Activated CD8-positive, alpha-beta memory T cell treated with anti-CD3 and anti-CD28 coated beads, Interleukin-2, amount 50 U/mL, for 1 hour (primary cell): Measurements from ENCODE around the gene LYST.
"Not testable (repeated sequence)": the region's sequence is repeated elsewhere in the genome, so short reads cannot be mapped to it uniquely, and the experiment has no call there.

Source experiments
- DNase-seq: peaks from one replicate; pipeline ENCODE4 v3.0.0-alpha.2; 2020; ENCODE audit errors: extremely low read depth

Gene LYST

DNA sequence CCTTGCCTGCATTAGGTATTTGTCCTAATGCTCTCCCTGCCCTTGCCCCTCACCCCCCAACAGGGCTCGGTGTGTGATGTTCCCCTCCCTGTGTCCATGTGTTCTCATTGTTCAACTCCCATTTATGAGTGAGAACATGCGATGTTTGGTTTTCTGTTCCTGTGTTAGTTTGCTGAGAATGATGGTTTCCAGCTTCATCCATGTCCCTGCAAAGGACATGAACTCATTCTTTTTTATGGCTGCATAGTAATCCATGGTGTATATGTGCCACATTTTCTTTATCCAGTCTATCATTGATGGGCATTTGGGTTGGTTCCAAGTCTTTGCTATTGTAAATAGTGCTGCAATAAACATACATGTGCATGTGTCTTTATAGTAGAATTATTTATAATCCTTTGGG, 228.1 kb downstream of the LYST start:
- not testable (repeated sequence) for DNase-seq

- DNase-seq: no peak
These were observed 228.8 kb downstream of the LYST start for GRCh38 chr1:235637756-235638534.

DNA sequence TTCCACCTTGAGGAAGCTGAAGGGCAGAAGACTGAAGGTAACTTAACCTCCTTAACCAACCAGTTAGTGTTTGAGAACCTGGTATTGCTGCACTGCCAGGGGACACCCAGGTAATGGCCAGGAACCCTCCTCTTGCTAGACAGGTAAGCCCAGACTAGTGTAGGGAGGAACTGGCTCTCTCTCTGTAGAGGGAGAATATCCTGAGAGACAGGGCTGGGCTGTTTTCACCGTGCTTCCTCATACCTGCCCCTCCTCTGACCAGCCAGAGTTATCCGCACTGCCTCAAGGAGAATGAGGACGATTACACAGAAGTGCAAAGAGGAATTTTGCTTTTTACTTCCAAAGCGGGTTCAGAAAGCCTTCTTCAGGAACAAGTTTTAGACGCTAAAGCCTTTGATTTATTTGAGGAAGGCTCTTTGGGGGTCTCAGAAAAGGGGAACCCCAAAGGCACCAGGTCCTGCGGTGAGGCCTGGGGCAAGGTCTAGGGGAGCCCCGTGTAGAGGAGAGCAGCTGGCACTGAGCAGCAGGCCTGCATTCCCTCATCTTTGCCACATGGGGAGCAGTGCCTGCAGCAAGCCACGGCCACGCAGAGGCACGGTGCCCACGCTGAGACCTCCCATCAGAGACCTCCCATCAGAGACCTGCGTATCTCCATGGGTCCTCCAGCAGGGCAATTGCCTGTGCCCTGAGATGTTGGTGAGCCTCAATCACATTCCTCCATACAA, 230.6 kb downstream of the LYST start:
- no peak for DNase-seq

DNA sequence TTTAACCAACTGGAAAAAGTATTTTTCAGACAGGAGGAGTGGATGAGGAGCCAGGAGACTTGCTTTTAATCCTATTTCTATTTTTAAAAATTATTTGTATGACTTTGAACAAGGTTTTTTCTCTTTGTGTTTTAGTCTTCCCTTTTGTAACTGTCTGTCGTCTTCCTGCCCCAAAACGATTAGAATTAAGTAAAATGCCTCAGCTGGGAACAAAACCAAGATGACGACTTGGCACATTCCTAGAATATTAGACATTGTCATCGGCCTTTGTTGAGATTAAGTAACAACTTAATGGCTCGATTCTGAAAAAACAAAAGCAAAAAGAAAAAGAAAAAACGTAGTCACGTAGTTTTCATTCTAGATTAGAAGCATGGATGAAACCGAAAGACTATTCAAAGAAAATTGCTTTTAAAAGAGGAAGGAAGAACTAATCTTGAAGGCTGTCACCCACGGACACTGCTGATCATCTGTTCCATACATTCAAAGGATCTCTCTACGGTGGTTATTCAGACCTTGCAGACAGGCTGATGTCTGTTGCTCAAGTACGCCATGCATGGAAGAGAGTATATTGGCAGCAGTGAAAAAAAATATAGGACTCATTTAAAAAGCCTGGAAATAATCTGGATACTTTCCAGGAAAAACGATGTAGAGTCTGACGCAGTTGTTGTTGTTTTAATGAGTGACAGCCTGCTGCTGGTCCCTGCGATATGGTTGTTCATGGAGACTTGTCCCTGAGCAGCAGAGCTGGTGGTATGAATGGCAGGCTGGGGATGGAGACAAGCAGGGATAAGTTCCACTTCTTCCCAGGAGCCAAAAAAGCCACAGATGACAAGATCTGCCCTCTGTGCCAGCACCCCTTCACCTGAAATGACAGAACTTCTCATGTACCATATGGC, 234.0 kb downstream of the LYST start:
- DNase-seq: no peak

DNA sequence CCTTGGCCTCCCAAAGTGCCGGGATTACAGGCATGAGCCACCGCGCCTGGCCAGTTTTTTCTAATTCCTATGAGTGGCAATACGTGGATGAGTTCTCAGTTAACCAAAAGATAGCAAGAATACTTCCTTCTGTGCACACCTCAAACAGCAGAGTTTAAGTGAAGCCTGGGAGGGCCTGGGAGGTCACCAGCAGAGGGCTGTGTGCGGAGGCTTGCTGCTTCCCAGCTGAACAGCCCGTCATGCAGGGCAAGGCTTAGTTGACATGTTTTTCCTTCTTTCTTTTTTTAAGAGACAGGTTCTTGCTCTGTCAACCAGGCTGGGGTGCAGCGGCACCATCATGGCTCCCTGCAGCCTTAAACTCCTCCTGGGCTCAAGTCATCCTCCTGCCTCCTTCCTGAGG, 234.9 kb downstream of the LYST start:
- no peak for DNase-seq

DNA sequence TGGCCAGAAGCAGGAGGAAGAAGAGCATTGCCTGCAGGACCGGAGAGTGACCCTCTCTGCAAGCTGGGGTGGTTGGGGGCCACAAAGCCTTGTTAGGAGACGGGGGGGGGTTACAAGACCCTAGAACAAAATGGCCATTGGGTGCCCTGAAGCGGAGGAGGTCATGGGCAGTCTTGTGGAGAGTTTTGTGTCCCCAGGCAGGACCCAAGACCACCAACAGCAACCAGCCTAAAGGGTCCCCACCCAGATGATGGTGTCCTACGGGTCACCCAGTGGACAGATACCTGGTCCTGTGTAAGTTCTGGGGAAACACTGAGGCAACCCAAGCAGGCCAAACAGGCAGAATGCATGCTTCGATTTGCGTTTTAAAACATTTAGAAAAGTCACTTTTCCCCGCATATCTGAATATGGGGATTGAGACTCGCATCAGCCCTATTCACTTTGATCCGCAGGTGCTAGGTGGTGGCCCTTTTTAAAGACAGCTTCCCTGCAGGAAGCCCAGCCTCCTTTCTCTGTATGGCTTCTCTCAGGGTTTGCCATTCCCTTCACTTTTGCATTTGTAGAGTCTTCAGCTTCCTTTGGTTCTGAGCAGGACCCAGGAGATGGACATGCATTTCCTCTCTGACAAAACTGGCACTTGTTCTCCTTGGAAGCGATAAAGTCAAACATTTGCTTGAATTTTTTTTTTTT, 238.2 kb downstream of the LYST start:
- DNase-seq: no peak

GRCh38 chr1:235625831-235626230, 240.9 kb downstream of the LYST start:
- DNase-seq: no peak

GRCh38 chr1:235625340-235625739, 241.4 kb downstream of the LYST start:
- no peak for DNase-seq

- DNase-seq: no peak
These were observed 241.9 kb downstream of the LYST start for GRCh38 chr1:235624721-235625333.

DNA sequence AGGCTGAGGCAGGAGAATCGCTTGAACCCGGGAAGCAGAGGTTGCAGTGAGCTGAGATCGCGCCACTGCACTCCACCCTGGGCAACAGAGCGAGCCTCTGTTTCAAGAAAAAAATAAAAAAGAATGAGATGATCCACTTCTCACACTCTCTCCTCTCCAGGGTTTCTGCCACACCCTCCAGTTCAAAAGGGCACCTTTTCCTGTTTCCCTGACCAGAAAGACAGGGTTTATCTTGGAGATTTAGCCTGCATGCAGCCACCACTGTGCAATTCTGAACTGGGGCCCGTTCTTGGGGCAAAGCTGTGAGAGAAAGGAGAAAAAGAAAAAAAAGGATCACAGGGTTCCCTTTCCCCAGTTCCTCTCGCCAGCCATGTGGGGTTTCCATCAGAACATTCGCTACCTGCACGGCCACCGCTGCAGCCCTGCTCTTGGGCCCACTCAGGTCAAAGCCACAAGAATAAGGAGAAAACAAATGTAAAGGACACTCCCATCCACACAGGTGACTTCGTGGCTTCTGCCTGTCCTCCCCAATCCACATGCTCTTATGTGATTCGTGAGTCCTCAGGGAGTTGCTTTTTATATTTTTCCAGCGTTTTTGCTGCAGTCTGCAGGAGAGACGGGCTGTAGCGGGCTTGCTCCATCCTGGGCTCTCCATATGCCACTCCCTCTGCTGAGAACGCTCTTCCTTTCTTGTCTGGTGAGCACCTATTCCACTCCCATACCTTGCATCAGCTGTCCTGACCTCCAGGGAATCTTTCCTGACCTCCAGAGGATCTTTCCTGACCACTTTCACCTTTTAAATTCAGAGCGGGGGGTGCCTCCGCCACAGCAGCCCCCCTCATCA, 243.5 kb downstream of the LYST start:
- DNase-seq: no peak

GRCh38 chr1:235619149-235619548, 247.6 kb downstream of the LYST start:
- DNase-seq: not testable (repeated sequence)

DNA sequence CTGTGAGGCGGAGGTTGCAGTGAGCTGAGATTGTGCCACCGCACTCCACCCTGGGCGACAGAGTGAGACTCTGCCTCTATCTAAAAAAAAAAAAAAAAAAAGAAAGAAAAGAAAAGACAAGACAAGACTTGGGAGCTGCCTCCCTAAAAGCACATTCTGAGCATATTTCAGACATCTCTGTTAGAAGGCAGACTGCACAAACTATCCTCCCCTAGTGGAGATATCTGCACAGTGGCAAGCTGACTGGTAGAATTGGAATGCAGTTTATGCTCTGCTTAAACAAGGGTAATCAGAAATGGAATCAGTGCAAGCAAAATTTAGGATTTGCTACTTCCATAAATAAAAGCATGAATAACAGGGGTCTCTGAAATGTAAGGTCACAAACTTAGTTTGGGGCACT, 248.9 kb downstream of the LYST start:
- DNase-seq: no peak

- DNase-seq: no peak
These were observed 249.6 kb downstream of the LYST start for GRCh38 chr1:235617140-235617539.

DNA sequence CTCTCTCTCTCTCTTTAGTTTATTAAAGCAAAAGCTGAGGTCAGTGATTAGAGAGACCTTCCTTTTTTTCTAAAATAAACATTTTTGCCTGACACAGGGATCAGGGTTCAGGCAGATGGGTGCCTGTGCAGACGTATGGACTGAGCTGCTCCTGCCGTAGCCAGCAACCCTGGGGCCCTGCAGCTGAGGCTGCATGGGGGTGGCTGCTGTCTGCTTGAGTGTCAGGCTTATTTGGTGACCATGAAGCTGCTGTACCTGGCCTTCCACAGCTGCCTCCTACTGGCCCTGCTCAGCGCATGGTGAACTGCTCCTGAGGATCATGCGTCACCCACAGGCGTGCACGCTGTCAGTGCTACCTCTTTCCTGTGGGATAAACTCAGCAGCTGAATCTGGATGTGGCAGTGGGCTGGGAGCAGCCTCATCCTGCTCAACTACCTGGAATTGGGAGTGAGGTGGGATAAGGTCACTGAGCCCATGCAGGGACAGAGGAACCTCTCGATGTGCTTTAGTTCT, 252.2 kb downstream of the LYST start:
- no peak for DNase-seq

GRCh38 chr1:235613602-235614001, 253.1 kb downstream of the LYST start:
- no peak for DNase-seq

- DNase-seq: no peak
These were observed 253.9 kb downstream of the LYST start for GRCh38 chr1:235612761-235613160.
